Adrenal gland (tissue), 12 donors: Measurements from ENCODE around the gene PSMB7. TPM values are rescaled to one million over a fixed set of nuclear protein-coding genes. Genes with fewer than 3 reads are reported as not detected.

Experiments used
- DNase-seq, 7 donors: peaks; one replicate each; pipeline ENCODE4 v3.0.0-alpha.2; 2019 to 2020
- H3K27ac ChIP-seq, 5 donors: fragments of 200-600 bp; sonication (generic) in 4 of 5; 1 replicate in 3 of 5; 2 replicates in 2 of 5; pipeline versions ENCODE4 v1.5.1 to v1.8.0; 2016 to 2020; ENCODE audit warnings: mild to moderate bottlenecking in 1 of 5
- H3K27me3 ChIP-seq: fragments of 200-600 bp; 2 replicates; pipeline ENCODE4 v1.8.0; 2021
- H3K36me3 ChIP-seq, 2 donors: fragments of 200-600 bp; replicated peaks in 1 of 2; 1 replicate in 1 of 2; 2 replicates in 1 of 2; pipeline versions ENCODE4 v1.5.1 to v1.8.0; 2018 to 2022
- H3K4me1 ChIP-seq, 2 donors: fragments of 200-600 bp; replicated peaks in 1 of 2; 1 replicate in 1 of 2; 2 replicates in 1 of 2; pipeline versions ENCODE4 v1.5.1 to v1.8.0; 2018 to 2021
- H3K4me3 ChIP-seq, 4 donors: fragments of 200-600 bp; sonication (generic) in 3 of 4; one replicate each; pipeline ENCODE4 v1.5.1; 2016 to 2018
- H3K9me3 ChIP-seq, 3 donors: fragments of 200-600 bp; sonication (generic) in 1 of 3; replicated peaks in 1 of 3; 1 replicate in 2 of 3; 2 replicates in 1 of 3; pipeline versions ENCODE4 v1.5.1 to v1.8.0; 2016 to 2021
- CTCF ChIP-seq, 6 experiments: fragments of 450-650 bp in 4 of 6; fragments of 200-600 bp in 2 of 6; sonication (generic) in 1 of 6; IDR thresholded peaks; 1 replicate in 5 of 6; 2 replicates in 1 of 6; pipeline versions ENCODE4 v1.5.1 to v1.8.0; 2016 to 2021; ENCODE audit warnings: antibody characterized with exemption in 6 of 6, mild to moderate bottlenecking in 2 of 6, moderate library complexity in 1 of 6
- POLR2A ChIP-seq, 2 donors: fragments of 450-650 bp; IDR thresholded peaks; one replicate each; pipeline ENCODE4 v1.6.1; 2017; ENCODE audit warnings: antibody characterized with exemption in 2 of 2, mild to moderate bottlenecking in 2 of 2, moderate library complexity in 1 of 2
- WGBS, 4 donors: extraction: QIAGEN DNeasy Blood & Tissue Kit in 2 of 4; methylation state at CpG; one replicate each; pipeline versions ENCODE4 v1.1.5 to v1.1.7; 2013 to 2017; 5-methylcytosine and 5-hydroxymethylcytosine counted together
- intact Hi-C, 2 donors: fragments of 100-400 bp; cut with DNase I; formaldehyde crosslinking; loops; one replicate each; pipeline versions ENCODE4 v1.14.1 to v1.15.0; 2022 to 2023
- polyA plus RNA-seq, 3 donors: library from polyadenylated mRNA; stranded (reverse); fragments of 200-250 nt in 2 of 3; fragments of 350-450 nt in 1 of 3; fragmentation: Illumina TruSeq in 1 of 3; extraction: RNeasy Lipid Tissue Mini Kit (QIAGEN cat#74804) in 1 of 3; gene quantifications; one replicate each; pipeline ENCODE4 v1.2.3, GENCODE V29; 2013 to 2014
- total RNA-seq, 9 donors: library from RNA; depleted of rRNA in 4 of 9; stranded (reverse); fragments of >200 nt in 4 of 9; fragments of 120-200 nt in 1 of 9; fragmentation: NEBNext Ultra II Directional in 1 of 9; extraction: Animal tissue kit (Norgen Biotek cat#: 25700) in 1 of 9; gene quantifications; one replicate each; pipeline versions ENCODE4 v1.1.0 to v1.2.4, GENCODE V29; 2013 to 2023
- donor health status: healthy with polysubstance abuse.
- donor health status: Bipolar disorder and iron deficiency.
- donor health status: DM: yes; HTN: yes; CAD: no.
- donor health status: DM: no; HTN: no; CAD: no.
- donor health status: DM: no; HTN: no; CAD: no.
- donor health status: DM: yes; HTN: yes; CAD: no.

Gene PSMB7
- total and polyA plus RNA-seq, 12 donors: 107 to 427 (median 178) TPM

DNA sequence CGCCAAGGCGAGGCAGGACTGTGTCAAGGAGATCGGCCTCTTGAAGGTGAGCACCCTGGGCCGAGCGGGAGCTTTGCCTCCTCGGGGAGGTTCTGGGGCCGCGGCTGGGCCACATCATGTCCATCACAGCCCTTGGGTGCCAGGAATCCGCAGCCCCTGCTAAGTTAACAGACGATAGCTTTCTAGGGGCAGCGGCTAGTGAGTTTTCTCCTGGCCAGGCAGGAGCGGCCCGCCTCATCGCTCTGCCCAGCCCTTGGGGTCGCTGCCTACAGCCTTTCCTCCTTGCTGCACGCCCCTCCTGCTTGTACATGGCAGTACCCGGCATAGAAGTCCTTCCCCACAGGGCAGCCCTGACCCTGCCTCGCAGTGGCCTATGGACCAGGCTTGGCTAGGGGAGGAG is 101.3 kb downstream of the PSMB7 start:
- H3K4me1 ChIP-seq: no peaks in the 10 kb centered on the region
- H3K9me3 ChIP-seq: no peaks in the 10 kb centered on the region
- H3K36me3 ChIP-seq: peaks cover 0 to 4% of the 10 kb centered on the region in 2 donors
- H3K27ac ChIP-seq: no peak overlapping the region
- no peak for TF ChIP-seq POLR2A (IDR thresholded peaks at IDR 0.05)
- TF ChIP-seq CTCF (IDR thresholded peaks at IDR 0.05): no peak
- no peak overlapping the region for H3K4me3 ChIP-seq
- DNase-seq: no peak
- intact Hi-C loops: no loop called here
- WGBS, 4 donors: 83 to 96% (median 93%) methylated on average over 9 to 18 of the region's 18 CpGs
- no peaks in the 10 kb centered on the region for H3K27me3 ChIP-seq

DNA sequence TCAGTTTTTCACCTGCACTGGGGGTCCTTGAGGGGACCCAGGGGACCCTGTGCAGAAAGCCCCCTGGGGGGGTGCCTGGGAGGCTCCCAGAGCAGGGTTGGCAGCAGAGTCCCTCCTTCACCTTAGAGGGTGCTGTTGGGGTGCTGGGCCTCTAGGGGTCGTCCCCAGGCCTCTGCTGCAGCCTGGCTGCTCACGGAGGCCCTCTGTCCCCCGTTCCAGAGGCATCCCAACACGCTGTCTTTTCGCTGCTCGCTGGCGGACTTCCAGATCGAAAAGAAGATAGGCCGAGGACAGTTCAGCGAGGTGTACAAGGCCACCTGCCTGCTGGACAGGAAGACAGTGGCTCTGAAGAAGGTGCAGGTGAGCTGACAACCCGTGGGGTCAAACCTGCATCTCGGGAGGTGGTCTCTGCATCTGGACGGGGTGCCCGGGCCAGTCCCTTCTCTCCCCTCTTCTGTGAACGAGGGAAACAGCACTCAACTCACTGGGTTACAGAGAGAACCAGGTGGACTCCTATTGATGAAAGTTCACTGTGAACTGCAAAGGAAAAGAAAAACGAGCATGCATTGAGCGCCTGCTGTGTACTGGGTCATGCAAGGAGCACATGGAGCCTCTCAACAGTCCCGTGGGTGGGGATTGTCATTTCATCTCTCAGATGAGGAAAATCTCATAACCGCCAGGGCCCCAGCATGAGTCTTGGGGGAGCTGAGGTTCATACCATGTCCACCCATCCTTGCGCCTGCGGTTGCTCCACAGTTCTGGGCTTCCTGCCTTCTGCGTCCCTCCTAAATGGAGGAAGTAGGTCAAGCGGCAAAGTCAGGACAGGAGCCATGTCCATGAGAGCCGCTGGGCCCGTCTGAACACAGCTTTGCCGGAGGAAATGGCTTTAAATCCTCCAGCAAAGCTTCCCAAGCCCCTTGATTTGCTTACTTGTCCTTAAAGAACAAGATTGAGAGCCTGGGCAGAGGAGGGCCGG is 102.7 kb downstream of the PSMB7 start:
- WGBS, 4 donors: 67 to 80% (median 70%) methylated on average over 24 to 27 of the region's 27 CpGs
- H3K27me3 ChIP-seq: no peaks in the 10 kb centered on the region
- no peak for TF ChIP-seq CTCF (IDR thresholded peaks at IDR 0.05)
- no peak for TF ChIP-seq POLR2A (IDR thresholded peaks at IDR 0.05)
- intact Hi-C loops: no loop called here
- no peaks in the 10 kb centered on the region for H3K9me3 ChIP-seq
- H3K4me3 ChIP-seq: no peak overlapping the region
- peaks cover 0 to 7% of the 10 kb centered on the region in 2 donors for H3K36me3 ChIP-seq
- H3K27ac ChIP-seq: no peak overlapping the region
- no peaks in the 10 kb centered on the region for H3K4me1 ChIP-seq
- DNase-seq: no peak

- H3K36me3 ChIP-seq: peaks cover 0 to 7% of the 10 kb centered on the region in 2 donors
- H3K27ac ChIP-seq: no peak overlapping the region
- intact Hi-C loops: no loop called here
- H3K4me3 ChIP-seq: no peak overlapping the region
- no peaks in the 10 kb centered on the region for H3K27me3 ChIP-seq
- 88 to 100% (median 93%) methylated on average over 3 to 5 of the region's 5 CpGs for WGBS, 4 donors
- TF ChIP-seq POLR2A (IDR thresholded peaks at IDR 0.05) (no peak), CTCF (IDR thresholded peaks at IDR 0.05) (no peak)
- no peak for DNase-seq
- H3K4me1 ChIP-seq: no peaks in the 10 kb centered on the region
- H3K9me3 ChIP-seq: no peaks in the 10 kb centered on the region
Observed at GRCh38 chr9:124311283-124311682, 104.0 kb downstream of the PSMB7 start.

DNA sequence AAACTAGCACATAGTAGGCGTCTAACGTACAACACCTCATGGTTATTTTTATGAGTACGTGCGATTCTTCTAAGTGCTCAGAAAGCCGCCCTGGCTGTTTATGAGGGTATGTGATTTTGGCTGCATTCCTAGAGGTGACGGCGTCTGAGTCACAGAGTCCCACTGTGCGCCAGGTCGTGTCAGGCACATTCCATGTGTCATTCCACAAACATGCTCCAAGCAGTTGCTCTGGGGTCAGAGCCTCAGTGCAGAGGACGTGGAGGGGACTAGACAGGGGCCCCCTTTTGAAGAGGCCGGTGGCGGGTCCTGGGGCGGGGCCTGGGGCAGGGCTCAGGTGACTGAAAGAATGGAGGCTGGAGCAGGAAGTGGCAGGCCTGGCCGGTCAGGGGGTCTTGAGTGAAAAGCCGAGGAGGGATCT is 105.6 kb downstream of the PSMB7 start:
- WGBS, 4 donors: 76 to 82% (median 77%) methylated on average over 14 to 15 of the region's 15 CpGs
- intact Hi-C loops: no loop called here
- Histone ChIP-seq H3K36me3 (peaks cover 0 to 3% of the 10 kb centered on the region in 2 donors), H3K27me3 (no peaks in the 10 kb centered on the region), H3K9me3 (no peaks in the 10 kb centered on the region), H3K4me1 (no peaks in the 10 kb centered on the region), H3K4me3 (no peak overlapping the region), H3K27ac (no peak overlapping the region)
- peak in 6 of 7 donors; percentile 32 to 73 (median 52) for DNase-seq
- no peak for TF ChIP-seq POLR2A (IDR thresholded peaks at IDR 0.05)
